Activated CD8-positive, alpha-beta memory T cell treated with anti-CD3 and anti-CD28 coated beads, Interleukin-2, amount 10 ng/mL, durations not matched to agents 7 days and 5 days (primary cell): ENCODE measurements around the gene RNASE8. TPM values are rescaled to one million over a fixed set of nuclear protein-coding genes. Genes with fewer than 3 reads are reported as not detected.
"Not testable (repeated sequence)": the region's sequence is repeated elsewhere in the genome, so short reads cannot be mapped to it uniquely, and the experiment has no call there.

Experiments
- ATAC-seq: fragments of 150-1000 bp; cut with Tn5 transposase; one replicate; pipeline ENCODE4 v1.10.0; 2021; ENCODE audit warnings: moderate library complexity
- CTCF ChIA-PET: fragments of 350-600 bp; sonication (Branson Sonifier 250); formaldehyde crosslinking; loops from one replicate; lab custom pipeline; 2021; ENCODE audit warnings: antibody characterized with exemption; lab: Charles Lee
- DNase-seq: peaks from one replicate; pipeline ENCODE4 v3.0.0-alpha.2; 2020
- H3K27ac Mint-ChIP-seq: one replicate; pipeline ENCODE4 v1.8.0; 2021; ENCODE audit warnings: mild to moderate bottlenecking, mixed read lengths
- H3K27me3 Mint-ChIP-seq: one replicate; pipeline ENCODE4 v1.8.0; 2021; ENCODE audit warnings: mixed read lengths
- H3K36me3 Mint-ChIP-seq: one replicate; pipeline ENCODE4 v1.8.0; 2021; ENCODE audit warnings: mild to moderate bottlenecking, mixed read lengths
- H3K4me1 Mint-ChIP-seq: one replicate; pipeline ENCODE4 v1.8.0; 2021; ENCODE audit warnings: mixed read lengths
- H3K4me3 Mint-ChIP-seq: one replicate; pipeline ENCODE4 v1.8.0; 2021; ENCODE audit warnings: mild to moderate bottlenecking, moderate library complexity, mixed read lengths
- H3K9me3 Mint-ChIP-seq: one replicate; pipeline ENCODE4 v1.8.0; 2022; ENCODE audit warnings: low read depth, mixed read lengths
- total RNA-seq, 2 experiments: library from RNA; stranded (reverse); gene quantifications; one replicate each; pipeline ENCODE4 v1.2.3, GENCODE V29; 2021

RNASE8 gene
- total RNA-seq, 2 experiments from 2014 or later: not detected

DNA sequence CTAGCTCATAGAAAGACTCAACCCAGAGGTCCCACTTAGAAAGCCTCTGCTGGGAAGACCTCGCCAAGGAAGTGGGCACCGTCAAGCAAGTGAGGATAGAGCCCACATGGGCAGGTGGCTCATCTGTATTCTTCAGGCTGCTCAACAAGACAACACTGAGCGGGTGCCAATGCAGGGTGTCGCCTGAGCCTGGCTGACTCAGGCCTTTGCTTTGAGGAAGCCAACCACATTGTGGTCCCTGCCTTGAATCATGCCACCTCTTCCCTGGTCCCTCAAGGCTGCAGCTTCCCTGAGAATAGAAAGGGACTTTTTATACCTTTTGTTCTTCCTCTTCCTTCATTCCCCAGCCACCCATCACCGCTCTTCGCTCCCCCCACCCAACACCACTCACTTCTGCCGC is 20.9 kb upstream of the RNASE8 start:
- DNase-seq (no peak), ATAC-seq (no peak)
- Mint-ChIP-seq H3K4me1 (no peaks in the 10 kb centered on the region), H3K36me3 (no peaks in the 10 kb centered on the region), H3K9me3 (no peaks in the 10 kb centered on the region), H3K27me3 (peaks cover 7% of the 10 kb centered on the region), H3K4me3 (no peak overlapping the region), H3K27ac (no peak overlapping the region)
- CTCF ChIA-PET: interaction anchor here (1.0 to 5.8 kb wide), 2 partner anchors 21 to 341 kb away, joined by 3 to 34 read pairs; no protein-coding TSS in a partner anchor

DNA sequence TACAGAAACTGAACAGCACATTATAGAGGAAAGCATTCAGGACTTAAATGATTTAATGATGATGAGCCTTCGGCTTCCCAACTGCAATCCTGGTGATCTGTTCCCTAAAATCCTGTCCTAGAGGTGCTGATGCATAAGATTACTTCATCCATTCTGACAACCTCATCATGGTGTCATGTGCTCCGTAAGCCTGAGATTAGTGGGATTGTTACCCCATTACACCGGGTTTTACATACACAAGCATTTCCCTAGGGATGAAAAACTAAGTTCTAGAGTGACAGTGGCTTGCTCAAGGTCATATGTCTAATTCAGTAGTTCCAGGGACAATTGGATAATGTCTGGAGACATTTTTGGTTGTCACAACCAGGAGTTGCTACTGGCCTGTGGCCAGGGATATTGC is 20.5 kb upstream of the RNASE8 start:
- Mint-ChIP-seq H3K4me3 (no peak overlapping the region), H3K27ac (no peak overlapping the region), H3K9me3 (no peaks in the 10 kb centered on the region), H3K36me3 (no peaks in the 10 kb centered on the region), H3K4me1 (no peaks in the 10 kb centered on the region), H3K27me3 (peaks cover 7% of the 10 kb centered on the region)
- DNase-seq (no peak), ATAC-seq (no peak)
- CTCF ChIA-PET: interaction anchor here (1.0 kb wide), 1 partner anchor 22 kb away, joined by 4 read pairs; no protein-coding TSS in a partner anchor

DNA sequence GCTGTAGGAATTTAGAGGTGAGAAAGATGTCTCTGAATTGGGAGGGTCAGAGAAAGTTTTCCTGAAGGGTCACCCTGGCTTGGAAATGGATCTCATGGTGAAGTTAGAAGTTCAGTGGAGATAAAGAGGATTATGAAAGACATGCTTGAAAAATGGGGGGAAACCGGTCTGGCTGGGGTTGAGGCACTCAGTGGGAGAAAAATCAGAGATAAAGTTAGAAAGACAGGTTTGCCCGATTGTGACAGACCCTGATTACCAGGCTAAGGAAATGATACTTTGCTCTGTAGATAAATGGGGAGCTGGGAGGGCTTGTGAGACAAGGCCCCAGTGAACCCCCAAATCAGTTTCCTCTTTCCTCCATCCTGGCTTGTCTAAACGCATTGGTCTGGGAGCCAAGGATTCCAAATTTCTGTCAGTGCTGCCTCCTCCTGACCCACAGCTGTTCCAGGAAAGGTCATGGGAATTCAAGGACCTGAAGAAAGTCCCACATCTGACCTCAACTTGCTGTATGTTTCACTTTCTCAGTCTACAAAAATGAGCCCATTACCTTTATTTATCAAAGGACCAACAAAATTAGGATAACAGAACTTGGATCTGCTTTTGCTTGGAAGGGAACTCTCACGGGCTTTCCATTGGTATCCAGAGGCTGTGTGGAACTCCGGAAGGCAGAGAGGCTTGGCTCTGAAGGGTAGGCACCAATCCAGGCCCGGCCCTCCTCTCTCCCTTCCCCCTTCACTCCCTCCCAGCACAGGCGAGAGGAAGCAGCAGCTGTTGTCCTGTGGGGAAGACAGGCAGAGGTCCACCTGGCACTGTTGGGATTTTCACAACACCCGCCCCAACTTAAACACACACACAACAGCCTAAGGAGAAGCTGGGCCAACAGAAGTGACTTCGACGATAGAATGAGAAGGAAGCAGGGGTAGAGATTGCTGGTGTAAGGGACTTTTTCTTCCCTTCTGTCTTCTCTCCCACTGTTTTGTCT is 18.9 kb upstream of the RNASE8 start:
- Mint-ChIP-seq H3K27ac (no peak overlapping the region), H3K36me3 (no peaks in the 10 kb centered on the region), H3K27me3 (peaks cover 16% of the 10 kb centered on the region), H3K4me1 (no peaks in the 10 kb centered on the region), H3K9me3 (no peaks in the 10 kb centered on the region), H3K4me3 (no peak overlapping the region)
- DNase-seq (no peak), ATAC-seq (no peak)
- CTCF ChIA-PET: interaction anchor here (1.2 to 4.0 kb wide), 6 partner anchors 13 to 54 kb away, joined by 3 to 96 read pairs (median 7); no protein-coding TSS in a partner anchor

DNA sequence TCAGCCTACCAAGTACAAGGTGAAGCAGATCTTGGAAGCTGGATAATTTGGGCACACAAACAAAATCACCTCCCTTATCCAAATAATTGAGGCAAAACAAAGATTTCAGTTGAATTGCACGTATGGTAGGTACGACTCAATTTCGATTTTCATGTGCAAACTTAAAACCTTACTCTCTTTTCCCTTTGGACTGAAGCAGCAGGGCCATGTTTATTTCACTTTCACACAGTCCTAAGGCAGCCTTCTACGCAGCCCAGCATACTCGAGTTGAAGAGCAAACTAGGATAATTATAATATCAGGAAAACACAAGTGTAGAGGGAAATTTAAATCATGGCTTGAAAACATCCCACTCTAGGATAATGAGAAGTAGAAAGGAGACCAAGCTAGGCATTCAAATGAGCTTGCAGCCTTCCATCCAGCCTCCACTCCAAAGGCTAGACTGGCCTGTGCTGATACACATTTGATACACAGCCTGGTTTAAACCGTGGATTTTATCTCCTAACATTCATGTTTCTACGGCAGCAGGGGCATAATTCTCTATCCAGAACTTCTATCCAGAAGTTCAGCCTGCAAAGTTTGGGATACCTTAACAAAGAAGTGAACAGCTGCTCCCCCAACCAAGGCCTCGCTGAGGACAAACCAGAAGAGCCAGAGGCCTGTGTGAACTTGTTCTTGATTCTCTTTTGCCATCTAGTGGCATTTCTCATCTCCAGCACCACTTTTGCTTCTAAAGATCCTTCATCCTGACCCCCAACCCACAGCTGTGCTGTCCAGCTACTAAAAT is 17.8 kb upstream of the RNASE8 start:
- ATAC-seq: peak; percentile 33
- Mint-ChIP-seq H3K9me3 (no peaks in the 10 kb centered on the region), H3K27me3 (peaks cover 21% of the 10 kb centered on the region), H3K36me3 (no peaks in the 10 kb centered on the region), H3K4me3 (no peak overlapping the region), H3K27ac (no peak overlapping the region), H3K4me1 (no peaks in the 10 kb centered on the region)
- DNase-seq: no peak
- CTCF ChIA-PET: interaction anchor here (1.0 to 4.0 kb wide), 9 partner anchors 14 to 343 kb away, joined by 3 to 96 read pairs (median 6); no protein-coding TSS in a partner anchor

DNA sequence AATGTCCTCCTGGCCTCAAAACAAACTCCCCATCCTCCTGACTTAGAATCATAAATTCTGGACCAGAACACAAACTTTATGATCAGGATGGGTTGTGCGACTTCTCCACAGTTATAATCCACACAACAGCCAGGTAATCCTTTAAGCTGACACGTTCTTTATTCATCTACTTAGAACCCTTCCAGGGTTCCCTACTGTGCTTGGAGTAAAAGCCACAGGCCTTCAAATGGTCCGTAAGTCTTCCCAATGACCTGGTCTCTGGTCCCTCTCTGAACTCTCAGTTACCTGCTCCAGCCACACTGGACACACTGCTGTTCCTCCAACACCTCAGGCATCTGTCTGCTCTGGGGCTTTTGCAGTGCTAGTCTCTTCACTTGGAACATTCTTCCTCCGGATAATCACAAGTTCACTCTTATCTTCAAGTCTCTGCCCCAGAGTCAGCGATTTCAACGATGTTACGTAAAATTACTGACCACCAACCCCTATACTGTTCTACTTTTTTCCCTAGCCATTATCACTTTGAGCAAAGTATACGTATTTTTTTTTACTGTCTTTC is 17.2 kb upstream of the RNASE8 start:
- Mint-ChIP-seq H3K9me3 (no peaks in the 10 kb centered on the region), H3K4me1 (no peaks in the 10 kb centered on the region), H3K27ac (no peak overlapping the region), H3K4me3 (no peak overlapping the region), H3K27me3 (peaks cover 27% of the 10 kb centered on the region), H3K36me3 (no peaks in the 10 kb centered on the region)
- CTCF ChIA-PET: interaction anchor here (1.0 to 4.0 kb wide), 8 partner anchors 14 to 344 kb away, joined by 3 to 96 read pairs (median 6); no protein-coding TSS in a partner anchor
- ATAC-seq (no peak), DNase-seq (no peak)

DNA sequence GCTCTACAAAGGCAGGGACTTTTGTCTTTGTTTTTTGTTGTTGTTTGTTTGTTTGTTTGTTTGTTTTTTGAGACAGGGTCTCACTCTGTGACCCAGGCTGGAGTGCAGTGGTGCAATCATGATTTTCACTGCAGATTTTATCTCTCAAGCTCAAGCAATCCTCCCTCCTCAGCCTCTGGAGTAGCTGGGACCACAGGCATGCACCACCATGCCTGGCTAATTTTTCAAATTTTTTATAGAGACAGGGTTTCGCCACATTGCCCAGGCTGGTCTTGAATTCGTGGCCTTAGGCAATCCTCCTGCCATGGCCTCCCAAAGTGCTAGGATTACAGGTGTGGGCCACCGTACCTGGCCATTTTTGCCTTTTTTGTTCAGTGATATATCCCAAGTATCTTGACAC is 16.7 kb upstream of the RNASE8 start:
- H3K4me3 Mint-ChIP-seq, H3K9me3 Mint-ChIP-seq, H3K27ac Mint-ChIP-seq, DNase-seq, H3K36me3 Mint-ChIP-seq, ATAC-seq, H3K4me1 Mint-ChIP-seq: not testable (repeated sequence)
- H3K27me3 Mint-ChIP-seq: peaks cover 30% of the 10 kb centered on the region
- CTCF ChIA-PET: interaction anchor here (1.2 to 4.0 kb wide), 5 partner anchors 19 to 344 kb away, joined by 4 to 96 read pairs (median 6); no protein-coding TSS in a partner anchor

DNA sequence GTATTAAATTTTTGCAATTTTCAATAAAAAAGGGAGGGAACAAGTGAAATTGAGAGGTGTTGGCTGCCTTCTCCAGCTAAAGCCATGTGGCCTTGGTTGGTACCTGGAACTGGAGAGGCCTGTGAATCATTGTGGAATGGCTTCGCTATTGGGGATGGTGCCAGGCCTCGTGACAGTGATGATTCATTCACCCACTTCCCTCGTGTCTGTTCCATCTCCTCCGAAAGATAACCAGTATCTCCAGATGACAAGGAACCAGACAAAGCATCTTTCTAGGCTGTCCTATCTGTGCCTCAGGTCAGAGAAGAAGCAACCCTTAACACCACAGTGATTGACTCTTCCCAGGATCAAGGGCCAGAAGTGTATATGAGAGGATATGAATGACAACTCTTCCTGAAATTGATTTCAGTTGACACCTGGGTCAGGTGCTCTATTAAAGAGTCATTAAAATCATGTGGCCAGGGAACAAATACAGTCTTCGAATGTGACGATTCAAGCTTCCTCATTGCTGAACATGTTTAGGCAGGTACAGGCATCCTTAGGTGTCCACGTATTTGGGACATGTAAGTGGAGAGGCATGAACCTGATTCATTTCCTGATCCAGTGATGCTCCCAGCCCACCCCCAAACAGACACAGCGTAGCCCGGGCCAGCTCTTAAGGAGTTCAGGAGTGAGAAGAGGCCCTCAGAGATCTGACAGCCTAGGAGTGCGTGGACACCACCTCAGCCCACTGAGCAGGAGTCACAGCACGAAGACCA is 15.8 kb upstream of the RNASE8 start, which contains the start of gene RNASE7:
RNASE7 (plus strand) TSS at position 687 of the 758 bp plus-strand sequence. CDS start 631 bp downstream, outside the sequence.
- Mint-ChIP-seq H3K27me3 (peaks cover 30% of the 10 kb centered on the region), H3K4me3 (no peak within 1 kb of the TSS), H3K27ac (no peak within 1 kb of the TSS), H3K4me1 (no peaks in the 10 kb centered on the region), H3K9me3 (no peaks in the 10 kb centered on the region), H3K36me3 (no peaks in the 10 kb centered on the region)
- CTCF ChIA-PET: interaction anchor here (1.2 to 4.0 kb wide), 2 partner anchors 28 to 71 kb away, joined by 4 to 96 read pairs; no protein-coding TSS in a partner anchor
- ATAC-seq (no peak), DNase-seq (no peak)

DNA sequence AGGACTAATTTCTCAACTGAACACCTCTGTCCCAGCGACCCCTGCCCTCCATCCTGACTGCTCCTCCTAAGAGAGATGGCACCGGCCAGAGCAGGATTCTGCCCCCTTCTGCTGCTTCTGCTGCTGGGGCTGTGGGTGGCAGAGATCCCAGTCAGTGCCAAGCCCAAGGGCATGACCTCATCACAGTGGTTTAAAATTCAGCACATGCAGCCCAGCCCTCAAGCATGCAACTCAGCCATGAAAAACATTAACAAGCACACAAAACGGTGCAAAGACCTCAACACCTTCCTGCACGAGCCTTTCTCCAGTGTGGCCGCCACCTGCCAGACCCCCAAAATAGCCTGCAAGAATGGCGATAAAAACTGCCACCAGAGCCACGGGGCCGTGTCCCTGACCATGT is 14.7 kb upstream of the RNASE8 start:
- Mint-ChIP-seq H3K4me1 (no peaks in the 10 kb centered on the region), H3K36me3 (no peaks in the 10 kb centered on the region), H3K9me3 (no peaks in the 10 kb centered on the region), H3K4me3 (no peak overlapping the region), H3K27ac (no peak overlapping the region), H3K27me3 (peaks cover 33% of the 10 kb centered on the region)
- no peak for DNase-seq
- ATAC-seq: no peak
- CTCF ChIA-PET: interaction anchor here (1.4 to 1.9 kb wide), 3 partner anchors 28 to 72 kb away, joined by 4 to 6 read pairs (median 5); no protein-coding TSS in a partner anchor

DNA sequence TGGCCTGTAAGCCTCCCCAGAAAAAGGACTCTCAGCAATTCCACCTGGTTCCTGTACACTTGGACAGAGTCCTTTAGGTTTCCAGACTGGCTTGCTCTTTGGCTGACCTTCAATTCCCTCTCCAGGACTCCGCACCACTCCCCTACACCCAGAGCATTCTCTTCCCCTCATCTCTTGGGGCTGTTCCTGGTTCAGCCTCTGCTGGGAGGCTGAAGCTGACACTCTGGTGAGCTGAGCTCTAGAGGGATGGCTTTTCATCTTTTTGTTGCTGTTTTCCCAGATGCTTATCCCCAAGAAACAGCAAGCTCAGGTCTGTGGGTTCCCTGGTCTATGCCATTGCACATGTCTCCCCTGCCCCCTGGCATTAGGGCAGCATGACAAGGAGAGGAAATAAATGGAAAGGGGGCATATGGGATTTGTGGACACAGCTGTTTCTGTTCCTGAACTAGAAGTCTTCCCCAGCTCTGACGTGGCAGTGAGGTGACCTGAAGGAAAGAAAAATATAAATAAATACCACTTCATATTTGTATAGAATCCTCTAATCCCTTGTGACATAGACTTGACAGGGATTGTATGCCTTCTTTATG is 14.1 kb upstream of the RNASE8 start:
- no peaks in the 10 kb centered on the region for H3K9me3 Mint-ChIP-seq
- H3K27ac Mint-ChIP-seq: no peak overlapping the region
- no peak overlapping the region for H3K4me3 Mint-ChIP-seq
- no peaks in the 10 kb centered on the region for H3K4me1 Mint-ChIP-seq
- DNase-seq (no peak), ATAC-seq (no peak)
- CTCF ChIA-PET: interaction anchor here (1.3 to 1.9 kb wide), 5 partner anchors 18 to 73 kb away, joined by 3 to 6 read pairs (median 5); no protein-coding TSS in a partner anchor
- H3K27me3 Mint-ChIP-seq: peaks cover 34% of the 10 kb centered on the region
- H3K36me3 Mint-ChIP-seq: no peaks in the 10 kb centered on the region

DNA sequence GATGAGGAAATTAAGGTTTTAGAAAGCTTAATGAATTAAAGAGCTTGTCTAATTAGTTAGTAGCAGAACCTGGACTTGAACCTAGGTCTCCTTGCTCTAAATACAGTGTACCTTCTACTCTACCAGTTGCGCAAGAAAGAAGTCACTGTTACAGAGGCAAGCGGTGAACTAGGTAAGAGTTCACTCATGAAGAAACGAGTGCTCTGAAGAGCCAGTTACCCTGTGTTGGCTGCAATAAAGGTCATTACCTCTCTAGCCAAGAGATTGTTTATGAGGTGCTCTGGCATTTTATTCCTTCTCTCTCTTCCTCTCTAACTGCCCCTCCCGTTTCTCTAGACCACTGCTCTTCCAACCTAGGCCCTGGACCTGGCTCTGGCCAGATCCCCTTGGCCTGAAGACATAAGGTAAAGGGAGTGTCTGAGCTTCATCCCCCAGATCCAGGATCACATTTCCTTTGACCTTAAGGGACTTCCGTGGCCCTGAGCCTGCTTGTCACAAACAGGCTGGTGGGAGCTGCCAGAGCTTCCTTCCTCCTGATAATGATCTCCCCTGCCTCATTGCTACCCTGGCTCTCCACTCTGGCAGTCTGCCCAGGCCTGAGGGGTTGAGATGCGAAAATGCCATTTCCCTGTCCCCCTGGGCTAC is 13.5 kb upstream of the RNASE8 start:
- DNase-seq (no peak), ATAC-seq (no peak)
- H3K9me3 Mint-ChIP-seq: no peaks in the 10 kb centered on the region
- H3K27me3 Mint-ChIP-seq: peaks cover 36% of the 10 kb centered on the region
- H3K4me1 Mint-ChIP-seq: no peaks in the 10 kb centered on the region
- H3K4me3 Mint-ChIP-seq: no peak overlapping the region
- CTCF ChIA-PET: interaction anchor here (1.3 to 1.9 kb wide), 5 partner anchors 18 to 73 kb away, joined by 3 to 6 read pairs (median 5); no protein-coding TSS in a partner anchor
- no peak overlapping the region for H3K27ac Mint-ChIP-seq
- no peaks in the 10 kb centered on the region for H3K36me3 Mint-ChIP-seq

DNA sequence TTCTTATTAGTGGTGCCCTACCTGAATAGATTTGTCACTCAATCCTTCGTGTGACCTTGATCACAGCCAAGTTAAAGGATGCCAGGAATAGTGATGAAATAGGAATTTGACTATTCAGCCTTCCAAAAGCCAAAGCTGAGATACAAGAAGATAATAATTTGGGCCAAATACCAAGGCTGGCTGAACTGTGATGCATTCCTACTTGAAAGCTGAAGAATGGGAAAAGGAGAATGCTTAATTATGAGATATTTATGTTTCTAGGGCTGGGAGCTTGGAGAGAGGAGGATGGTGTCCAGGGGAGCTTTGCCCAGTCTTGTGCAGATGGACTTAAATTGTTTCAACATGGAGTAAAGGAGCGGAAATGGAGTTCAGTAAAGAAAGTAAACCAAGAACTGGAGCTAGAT is 10.2 kb upstream of the RNASE8 start:
- H3K36me3 Mint-ChIP-seq: no peaks in the 10 kb centered on the region
- peaks cover 2% of the 10 kb centered on the region for H3K4me1 Mint-ChIP-seq
- no peaks in the 10 kb centered on the region for H3K9me3 Mint-ChIP-seq
- no peak overlapping the region for H3K4me3 Mint-ChIP-seq
- peaks cover 36% of the 10 kb centered on the region for H3K27me3 Mint-ChIP-seq
- no peak for ATAC-seq
- DNase-seq: no peak
- H3K27ac Mint-ChIP-seq: no peak overlapping the region
- CTCF ChIA-PET: interaction anchor here (1.1 to 4.3 kb wide), 7 partner anchors 9 to 76 kb away, joined by 3 to 21 read pairs (median 6); no protein-coding TSS in a partner anchor
